ENCODE measurements around the gene NAT16. TPM values are rescaled to one million over a fixed set of nuclear protein-coding genes. Genes with fewer than 3 reads are reported as not detected.

Gene NAT16
- total RNA-seq, 1 experiment from 2014 or later = not detected

GRCh38 chr7:101211501-101211900, 31.4 kb upstream of the NAT16 start:
- TF ChIP-seq, protein P1, sequence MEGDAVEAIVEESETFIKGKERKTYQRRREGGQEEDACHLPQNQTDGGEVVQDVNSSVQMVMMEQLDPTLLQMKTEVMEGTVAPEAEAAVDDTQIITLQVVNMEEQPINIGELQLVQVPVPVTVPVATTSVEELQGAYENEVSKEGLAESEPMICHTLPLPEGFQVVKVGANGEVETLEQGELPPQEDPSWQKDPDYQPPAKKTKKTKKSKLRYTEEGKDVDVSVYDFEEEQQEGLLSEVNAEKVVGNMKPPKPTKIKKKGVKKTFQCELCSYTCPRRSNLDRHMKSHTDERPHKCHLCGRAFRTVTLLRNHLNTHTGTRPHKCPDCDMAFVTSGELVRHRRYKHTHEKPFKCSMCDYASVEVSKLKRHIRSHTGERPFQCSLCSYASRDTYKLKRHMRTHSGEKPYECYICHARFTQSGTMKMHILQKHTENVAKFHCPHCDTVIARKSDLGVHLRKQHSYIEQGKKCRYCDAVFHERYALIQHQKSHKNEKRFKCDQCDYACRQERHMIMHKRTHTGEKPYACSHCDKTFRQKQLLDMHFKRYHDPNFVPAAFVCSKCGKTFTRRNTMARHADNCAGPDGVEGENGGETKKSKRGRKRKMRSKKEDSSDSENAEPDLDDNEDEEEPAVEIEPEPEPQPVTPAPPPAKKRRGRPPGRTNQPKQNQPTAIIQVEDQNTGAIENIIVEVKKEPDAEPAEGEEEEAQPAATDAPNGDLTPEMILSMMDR (IDR thresholded peaks at IDR 0.05; ENCODE audit: insufficient read depth in 1 of 2, low read depth in 1 of 2, low read length in 1 of 2, severe bottlenecking in 1 of 2, unreplicated experiment in 1 of 2) = no peak
- Mint-ChIP-seq H3K27me3 (ENCODE audit: insufficient read depth, unreplicated experiment) (no peaks in the 10 kb centered on the region), H3K4me1 (ENCODE audit: low read depth, unreplicated experiment) (peaks cover 8% of the 10 kb centered on the region), H3K36me3 (ENCODE audit: insufficient read depth, unreplicated experiment) (peaks cover 55% of the 10 kb centered on the region), H3K27ac (ENCODE audit: unreplicated experiment) (no peak overlapping the region), H3K9me3 (ENCODE audit: unreplicated experiment) (no peaks in the 10 kb centered on the region), H3K4me3 (ENCODE audit: unreplicated experiment) (no peak overlapping the region)
- intact Hi-C loops (cut with micrococcal nuclease; ENCODE audit: unreplicated experiment) = no loop called here
- peaks cover 4% of the 10 kb centered on the region for H3K36me3 ChIP-seq (ENCODE audit: control insufficient read depth, insufficient read depth, low read length)
- peaks cover 8% of the 10 kb centered on the region; the same call in 1 of the 2 replicates for H3K4me1 ChIP-seq
- no peak overlapping the region for H3K4me3 ChIP-seq (ENCODE audit: low read depth, low read length)
- H3K9me3 ChIP-seq = no peaks in the 10 kb centered on the region
- ChIA-PET POLR2A (no interaction called here), CTCF (no interaction called here)
- no TSS peak for BruUV-seq (replicated peaks)
- no peak for DNase-seq
- H3K27me3 ChIP-seq (replicated peaks; ENCODE audit: control insufficient read depth, insufficient read depth, low read length) = no peaks in the 10 kb centered on the region

DNA sequence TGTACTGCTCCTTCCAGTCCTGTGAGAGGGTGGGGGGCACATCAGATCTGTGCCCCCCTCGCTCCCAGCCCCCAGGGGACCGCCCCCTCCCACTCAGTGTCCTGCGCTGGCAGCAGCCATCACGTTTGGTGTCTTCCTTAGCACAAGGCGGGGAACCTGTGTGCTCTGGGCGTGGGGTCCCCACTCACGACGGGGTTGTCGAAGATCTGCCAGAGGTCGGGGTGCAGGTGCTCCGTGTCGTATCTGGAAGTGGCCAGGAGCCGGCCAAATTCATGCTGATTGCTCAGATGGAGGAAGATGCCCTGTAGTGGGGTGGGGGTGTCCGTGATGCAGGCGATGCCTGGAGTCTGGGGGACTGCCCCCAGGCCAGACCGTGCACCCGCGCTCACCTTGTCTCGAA, 30.1 kb upstream of the NAT16 start:
- BruUV-seq (replicated peaks) = no TSS peak
- Histone ChIP-seq H3K9me3 (no peaks in the 10 kb centered on the region), H3K36me3 (ENCODE audit: control insufficient read depth, insufficient read depth, low read length) (peaks cover 4% of the 10 kb centered on the region), H3K27me3 (replicated peaks; ENCODE audit: control insufficient read depth, insufficient read depth, low read length) (no peaks in the 10 kb centered on the region), H3K4me1 (no peaks in the 10 kb centered on the region), H3K4me3 (ENCODE audit: low read depth, low read length) (no peak overlapping the region)
- intact Hi-C loops (cut with micrococcal nuclease; ENCODE audit: unreplicated experiment) = no loop called here
- no peak for DNase-seq
- Mint-ChIP-seq H3K4me3 (ENCODE audit: unreplicated experiment) (no peak overlapping the region), H3K4me1 (ENCODE audit: low read depth, unreplicated experiment) (no peaks in the 10 kb centered on the region), H3K36me3 (ENCODE audit: insufficient read depth, unreplicated experiment) (peaks cover 51% of the 10 kb centered on the region), H3K9me3 (ENCODE audit: unreplicated experiment) (no peaks in the 10 kb centered on the region), H3K27ac (ENCODE audit: unreplicated experiment) (no peak overlapping the region), H3K27me3 (ENCODE audit: insufficient read depth, unreplicated experiment) (no peaks in the 10 kb centered on the region)
- CTCF ChIA-PET = no interaction called here
- POLR2A ChIA-PET = no interaction called here
- TF ChIP-seq, protein P1 (IDR thresholded peaks at IDR 0.05; ENCODE audit: insufficient read depth in 1 of 2, low read depth in 1 of 2, low read length in 1 of 2, severe bottlenecking in 1 of 2, unreplicated experiment in 1 of 2) = no peak

DNA sequence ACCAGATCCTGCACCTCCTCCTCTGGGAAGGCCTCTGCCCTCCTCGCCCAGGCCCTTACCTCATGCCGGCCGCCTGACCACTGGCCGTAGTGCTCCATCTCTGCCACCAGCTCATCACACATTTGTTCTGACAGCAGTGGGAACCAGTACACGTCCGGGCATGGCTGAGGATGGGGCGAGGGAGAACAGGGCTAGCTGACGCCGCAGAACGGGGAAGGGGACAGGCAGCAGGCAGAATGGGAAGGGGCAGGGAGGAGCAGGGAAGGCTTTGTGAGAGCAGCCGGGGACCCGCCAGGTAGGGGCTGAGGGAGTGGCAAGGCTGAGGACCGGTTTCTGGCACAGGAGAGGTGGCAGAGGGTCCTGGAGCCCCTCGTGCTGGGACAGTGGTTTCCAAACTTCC, 28.7 kb upstream of the NAT16 start:
- peaks cover 38% of the 10 kb centered on the region for H3K36me3 Mint-ChIP-seq (ENCODE audit: insufficient read depth, unreplicated experiment)
- Histone ChIP-seq H3K36me3 (ENCODE audit: control insufficient read depth, insufficient read depth, low read length) (peaks cover 1% of the 10 kb centered on the region; the same call in 1 of the 2 replicates), H3K4me1 (no peaks in the 10 kb centered on the region), H3K4me3 (ENCODE audit: low read depth, low read length) (no peak overlapping the region), H3K9me3 (no peaks in the 10 kb centered on the region), H3K27me3 (replicated peaks; ENCODE audit: control insufficient read depth, insufficient read depth, low read length) (no peaks in the 10 kb centered on the region)
- ChIA-PET POLR2A (no interaction called here), CTCF (interaction anchor here (0.8 kb wide), 1 partner anchor 9 kb away, joined by 3 read pairs; the partner anchor contains the start of gene ZNHIT1)
- TF ChIP-seq, protein P1 (IDR thresholded peaks at IDR 0.05; ENCODE audit: insufficient read depth in 1 of 2, low read depth in 1 of 2, low read length in 1 of 2, severe bottlenecking in 1 of 2, unreplicated experiment in 1 of 2) = no peak
- no peaks in the 10 kb centered on the region for H3K27me3 Mint-ChIP-seq (ENCODE audit: insufficient read depth, unreplicated experiment)
- no TSS peak for BruUV-seq (replicated peaks)
- no peak for DNase-seq
- no peak overlapping the region for H3K4me3 Mint-ChIP-seq (ENCODE audit: unreplicated experiment)
- H3K4me1 Mint-ChIP-seq (ENCODE audit: low read depth, unreplicated experiment) = no peaks in the 10 kb centered on the region
- intact Hi-C loops (cut with micrococcal nuclease; ENCODE audit: unreplicated experiment) = no loop called here
- H3K27ac Mint-ChIP-seq (ENCODE audit: unreplicated experiment) = no peak overlapping the region
- no peaks in the 10 kb centered on the region for H3K9me3 Mint-ChIP-seq (ENCODE audit: unreplicated experiment)
